ENCODE measurements around the gene ACAD11. TPM values are rescaled to one million over a fixed set of nuclear protein-coding genes. Genes with fewer than 3 reads are reported as not detected.
A peak's percentile ranks its signal among the peaks of the same experiment; 100 is the strongest.

ACAD11 gene
- total RNA-seq (ENCODE audit: low replicate concordance) = 41.2 and 45.2 TPM in 2 replicates

- peak within 1 kb of the TSS; percentile 80 for H2AFZ ChIP-seq (replicated peaks)
- H3K4me3 ChIP-seq = peak within 1 kb of the TSS; percentile 91
- peak within 1 kb of the TSS; percentile 73 for H3K9ac ChIP-seq
- peak within 1 kb of the TSS; percentile 76 for H3K4me2 ChIP-seq
- no peaks in the 10 kb centered on the region for H3K36me3 ChIP-seq
- H3K27me3 ChIP-seq = no peaks in the 10 kb centered on the region
- peak; percentile 79 for DNase-seq (ENCODE audit: low spot score)
- H3F3A ChIP-seq (ENCODE audit: low read depth) = peaks cover 15% of the 10 kb centered on the region
- H3K4me1 ChIP-seq = peaks cover 12% of the 10 kb centered on the region
- H3K27ac ChIP-seq = peak within 1 kb of the TSS; percentile 69
- Mint-ChIP-seq H3K9me3 (no peaks in the 10 kb centered on the region), H3K27me3 (ENCODE audit: insufficient read depth, low read depth) (no peaks in the 10 kb centered on the region), H3K4me3 (peak within 1 kb of the TSS; percentile 97), H3K27ac (peak within 1 kb of the TSS; percentile 94), H3K4me1 (peaks cover 18% of the 10 kb centered on the region), H3K36me3 (peaks cover 3% of the 10 kb centered on the region)
- TF ChIP-seq EZH2phosphoT487 (IDR thresholded peaks at IDR 0.05) = no peak
- TF ChIP-seq CTCF (IDR thresholded peaks at IDR 0.05) = peak; percentile 66
- TF ChIP-seq EZH2 (IDR thresholded peaks at IDR 0.05) = no peak
- H4K20me1 ChIP-seq (ENCODE audit: low read depth) = peaks cover 17% of the 10 kb centered on the region
- no peaks in the 10 kb centered on the region for H3K9me3 ChIP-seq (ENCODE audit: low read depth)
- H3K79me2 ChIP-seq (ENCODE audit: low read depth) = peaks cover 49% of the 10 kb centered on the region
Observed at GRCh38 chr3:132659365-132660051, at the start of gene ACAD11. Gene ACAD11, minus strand, starts transcription at chr3:132659809. Its CDS starts 58 bp downstream, at chr3:132659751.

GRCh38 chr3:132703733-132704132, 44.1 kb upstream of the ACAD11 start:
- no peak overlapping the region for H3K4me3 ChIP-seq
- no peak overlapping the region for H3K4me2 ChIP-seq
- no peaks in the 10 kb centered on the region for H3K79me2 ChIP-seq (ENCODE audit: low read depth)
- H3K4me1 Mint-ChIP-seq = no peaks in the 10 kb centered on the region
- no peak overlapping the region for H3K4me3 Mint-ChIP-seq
- H3K9ac ChIP-seq = no peak overlapping the region
- H3K4me1 ChIP-seq = no peaks in the 10 kb centered on the region
- no peak overlapping the region for H2AFZ ChIP-seq (replicated peaks)
- no peaks in the 10 kb centered on the region for H3K27me3 ChIP-seq
- no peaks in the 10 kb centered on the region for H3K9me3 Mint-ChIP-seq
- H3K36me3 ChIP-seq = peaks cover 29% of the 10 kb centered on the region
- peaks cover 30% of the 10 kb centered on the region for H3K36me3 Mint-ChIP-seq
- H3K27ac Mint-ChIP-seq = no peak overlapping the region
- no peaks in the 10 kb centered on the region for H4K20me1 ChIP-seq (ENCODE audit: low read depth)
- H3K9me3 ChIP-seq (ENCODE audit: low read depth) = no peaks in the 10 kb centered on the region
- H3K27ac ChIP-seq = no peak overlapping the region
- no peaks in the 10 kb centered on the region for H3F3A ChIP-seq (ENCODE audit: low read depth)
- peaks cover 1% of the 10 kb centered on the region for H3K27me3 Mint-ChIP-seq (ENCODE audit: insufficient read depth, low read depth)
- TF ChIP-seq EZH2phosphoT487 (IDR thresholded peaks at IDR 0.05) (no peak), EZH2 (IDR thresholded peaks at IDR 0.05) (no peak), CTCF (IDR thresholded peaks at IDR 0.05) (no peak)
- no peak for DNase-seq (ENCODE audit: low spot score)

GRCh38 chr3:132695422-132695821, 35.8 kb upstream of the ACAD11 start:
- no peaks in the 10 kb centered on the region for H3K9me3 ChIP-seq (ENCODE audit: low read depth)
- Mint-ChIP-seq H3K4me3 (no peak overlapping the region), H3K36me3 (peaks cover 23% of the 10 kb centered on the region)

More at GRCh38 chr3:132695422-132695821, 35.8 kb upstream of the ACAD11 start:
- Histone ChIP-seq H4K20me1 (ENCODE audit: low read depth) (no peaks in the 10 kb centered on the region), H3K27ac (no peak overlapping the region), H2AFZ (replicated peaks) (no peak overlapping the region), H3K9ac (no peak overlapping the region), H3K4me2 (no peak overlapping the region), H3K4me1 (no peaks in the 10 kb centered on the region), H3K27me3 (no peaks in the 10 kb centered on the region), H3K4me3 (no peak overlapping the region), H3F3A (ENCODE audit: low read depth) (no peaks in the 10 kb centered on the region), H3K79me2 (ENCODE audit: low read depth) (no peaks in the 10 kb centered on the region), H3K36me3 (peaks cover 23% of the 10 kb centered on the region)
- no peak for TF ChIP-seq CTCF (IDR thresholded peaks at IDR 0.05)
- TF ChIP-seq EZH2phosphoT487 (IDR thresholded peaks at IDR 0.05) = no peak
- no peak for TF ChIP-seq EZH2 (IDR thresholded peaks at IDR 0.05)
- H3K27me3 Mint-ChIP-seq (ENCODE audit: insufficient read depth, low read depth) = peaks cover 4% of the 10 kb centered on the region
- DNase-seq (ENCODE audit: low spot score) = no peak
- no peak overlapping the region for H3K27ac Mint-ChIP-seq
- no peaks in the 10 kb centered on the region for H3K4me1 Mint-ChIP-seq
- no peaks in the 10 kb centered on the region for H3K9me3 Mint-ChIP-seq
